HEK293 (cell line): ENCODE data around the gene AMZ1.

Source experiments
- CTCF ChIA-PET: fragments of 350-600 bp; formaldehyde crosslinking; extraction: SDS; loops from one replicate; lab custom pipeline; 2021; ENCODE audit warnings: antibody characterized with exemption; lab: Yijun Ruan, JAX
- POLR2A ChIA-PET: fragments of 300-600 bp; formaldehyde crosslinking; extraction: SDS; loops from one replicate; lab custom pipeline; 2020; ENCODE audit warnings: antibody characterized with exemption, inconsistent platforms; lab: Yijun Ruan, JAX
- H3K27ac ChIP-seq: fragments of 200-500 bp; sonication (Bioruptor generic); 2 replicates; pipeline ENCODE4 v1.5.1; 2014; ENCODE audit warnings: low read depth, low read length, control low read depth, inconsistent platforms; ENCODE audit errors: extremely low read depth
- H3K36me3 ChIP-seq, 2 experiments: fragments of 200-500 bp in 1 of 2; sonication (Bioruptor generic) in 1 of 2; 1 replicate in 1 of 2; 2 replicates in 1 of 2; pipeline ENCODE4 v1.5.1; 2014 to 2017; ENCODE audit warnings: inconsistent platforms in 2 of 2, low read length in 2 of 2; ENCODE audit not compliant: control insufficient read depth in 2 of 2, insufficient read depth in 1 of 2
- H3K4me1 ChIP-seq: fragments of 200-500 bp; sonication (Bioruptor generic); 2 replicates; pipeline ENCODE4 v1.5.1; 2014; ENCODE audit warnings: mild to moderate bottlenecking, low read length, inconsistent platforms; ENCODE audit not compliant: control insufficient read depth, insufficient read depth
- H3K4me3 ChIP-seq: 2 replicates; pipeline ENCODE4 v1.5.1; 2011; ENCODE audit warnings: low read depth, mild to moderate bottlenecking, control low read depth, low read length, moderate library complexity
- H3K9me3 ChIP-seq: fragments of 200-500 bp; sonication (Bioruptor generic); 2 replicates; pipeline ENCODE4 v1.5.1; 2014; ENCODE audit warnings: low read depth, low read length, inconsistent platforms; ENCODE audit not compliant: control insufficient read depth, insufficient read depth
- HOXC10 ChIP-seq: sonication (generic); formaldehyde crosslinking; IDR thresholded peaks from 2 replicates; pipeline ENCODE4 v1.8.1; 2023; ENCODE audit warnings: mild to moderate bottlenecking, missing genetic modification reagents
- HOXD13 ChIP-seq: sonication (generic); formaldehyde crosslinking; IDR thresholded peaks from 2 replicates; pipeline ENCODE4 v1.8.0; 2022; ENCODE audit warnings: missing genetic modification reagents, borderline replicate concordance
- KLF1 ChIP-seq: fragments of 450-650 bp; formaldehyde crosslinking; IDR thresholded peaks from 2 replicates; pipeline ENCODE4 v1.5.1; 2016; ENCODE audit warnings: missing biosample characterization, missing genetic modification characterization
- KLF8 ChIP-seq: fragments of 450-650 bp; formaldehyde crosslinking; IDR thresholded peaks from 2 replicates; pipeline ENCODE4 v1.5.1; 2016; ENCODE audit warnings: missing biosample characterization, missing genetic modification characterization
- MYNN ChIP-seq: fragments of 450-650 bp; formaldehyde crosslinking; IDR thresholded peaks from 2 replicates; pipeline ENCODE4 v1.5.1; 2016; ENCODE audit warnings: missing biosample characterization, missing genetic modification characterization, borderline replicate concordance
- SCRT2 ChIP-seq: fragments of 450-650 bp; formaldehyde crosslinking; IDR thresholded peaks from 2 replicates; pipeline ENCODE4 v1.5.1; 2016; ENCODE audit warnings: missing biosample characterization, missing genetic modification characterization
- ZBTB1 ChIP-seq: fragments of 450-650 bp; formaldehyde crosslinking; IDR thresholded peaks from 2 replicates; pipeline ENCODE4 v1.5.1; 2016; ENCODE audit warnings: missing biosample characterization, missing genetic modification characterization
- ZFHX2 ChIP-seq: fragments of 450-650 bp; formaldehyde crosslinking; conservative IDR thresholded peaks from 2 replicates; pipeline ENCODE4 v1.5.1; 2016; ENCODE audit warnings: missing biosample characterization, missing genetic modification characterization
- ZFP37 ChIP-seq: fragments of 450-650 bp; formaldehyde crosslinking; IDR thresholded peaks from 2 replicates; pipeline ENCODE4 v1.5.1; 2016; ENCODE audit warnings: missing biosample characterization, missing genetic modification characterization
- ZNF132 ChIP-seq: fragments of 450-650 bp; formaldehyde crosslinking; IDR thresholded peaks from 2 replicates; pipeline ENCODE4 v1.5.1; 2017; ENCODE audit warnings: missing biosample characterization, missing genetic modification characterization, borderline replicate concordance
- ZNF24 ChIP-seq: fragments of 450-650 bp; formaldehyde crosslinking; IDR thresholded peaks from 2 replicates; pipeline ENCODE4 v1.5.1; 2016; ENCODE audit warnings: missing biosample characterization, missing genetic modification characterization
- ZNF341 ChIP-seq: fragments of 450-650 bp; formaldehyde crosslinking; IDR thresholded peaks from 2 replicates; pipeline ENCODE4; 2016; ENCODE audit warnings: low read depth, missing biosample characterization, missing genetic modification characterization
- ZNF610 ChIP-seq: fragments of 450-650 bp; formaldehyde crosslinking; IDR thresholded peaks from 2 replicates; pipeline ENCODE4 v1.5.1; 2016; ENCODE audit warnings: missing biosample characterization, missing genetic modification characterization, borderline replicate concordance
- ZNF624 ChIP-seq: fragments of 450-650 bp; formaldehyde crosslinking; IDR thresholded peaks from 2 replicates; pipeline ENCODE4 v1.5.1; 2017; ENCODE audit warnings: missing biosample characterization, missing genetic modification characterization
- ZNF76 ChIP-seq: fragments of 450-650 bp; formaldehyde crosslinking; IDR thresholded peaks from 2 replicates; pipeline ENCODE4; 2016; ENCODE audit warnings: low read depth, missing biosample characterization, missing genetic modification characterization, borderline replicate concordance
- TF ChIP-seq, protein P1 (sequence below): fragments of 450-650 bp; formaldehyde crosslinking; IDR thresholded peaks from 2 replicates; pipeline ENCODE4 v1.5.0; 2017; ENCODE audit warnings: missing biosample characterization, missing genetic modification characterization, borderline replicate concordance
- TF ChIP-seq, protein P2 (sequence below): fragments of 450-650 bp; formaldehyde crosslinking; IDR thresholded peaks from 2 replicates; pipeline ENCODE4 v1.5.1; 2016; ENCODE audit warnings: missing biosample characterization, missing genetic modification characterization
- TF ChIP-seq, protein P3 (sequence below): fragments of 450-650 bp; formaldehyde crosslinking; IDR thresholded peaks from 2 replicates; pipeline ENCODE4 v1.5.1; 2016; ENCODE audit warnings: missing biosample characterization, missing genetic modification characterization
- TF ChIP-seq, protein P4 (sequence below): fragments of 450-650 bp; formaldehyde crosslinking; IDR thresholded peaks from 2 replicates; pipeline ENCODE4 v1.5.1; 2016; ENCODE audit warnings: missing biosample characterization, missing genetic modification characterization
- TF ChIP-seq, protein P5 (sequence below): fragments of 450-650 bp; formaldehyde crosslinking; IDR thresholded peaks from 2 replicates; pipeline ENCODE4 v1.5.1; 2016; ENCODE audit warnings: missing biosample characterization, missing genetic modification characterization
- TF ChIP-seq, protein P6 (sequence below): fragments of 450-650 bp; formaldehyde crosslinking; IDR thresholded peaks from 2 replicates; pipeline ENCODE4 v1.5.1; 2016; ENCODE audit warnings: missing biosample characterization, missing genetic modification characterization
- TF ChIP-seq, protein P7 (sequence below): fragments of 450-650 bp; formaldehyde crosslinking; IDR thresholded peaks from 2 replicates; pipeline ENCODE4 v1.5.1; 2016; ENCODE audit warnings: missing biosample characterization, missing genetic modification characterization

AMZ1 gene

GRCh38 chr7:2665359-2665791 is 22.6 kb upstream of the AMZ1 start:
- no peaks in the 10 kb centered on the region for H3K4me1 ChIP-seq
- H3K27ac ChIP-seq: no peak overlapping the region
- H3K36me3 ChIP-seq: no peaks in the 10 kb centered on the region
- POLR2A ChIA-PET: no interaction called here
- TF ChIP-seq, protein P1, sequence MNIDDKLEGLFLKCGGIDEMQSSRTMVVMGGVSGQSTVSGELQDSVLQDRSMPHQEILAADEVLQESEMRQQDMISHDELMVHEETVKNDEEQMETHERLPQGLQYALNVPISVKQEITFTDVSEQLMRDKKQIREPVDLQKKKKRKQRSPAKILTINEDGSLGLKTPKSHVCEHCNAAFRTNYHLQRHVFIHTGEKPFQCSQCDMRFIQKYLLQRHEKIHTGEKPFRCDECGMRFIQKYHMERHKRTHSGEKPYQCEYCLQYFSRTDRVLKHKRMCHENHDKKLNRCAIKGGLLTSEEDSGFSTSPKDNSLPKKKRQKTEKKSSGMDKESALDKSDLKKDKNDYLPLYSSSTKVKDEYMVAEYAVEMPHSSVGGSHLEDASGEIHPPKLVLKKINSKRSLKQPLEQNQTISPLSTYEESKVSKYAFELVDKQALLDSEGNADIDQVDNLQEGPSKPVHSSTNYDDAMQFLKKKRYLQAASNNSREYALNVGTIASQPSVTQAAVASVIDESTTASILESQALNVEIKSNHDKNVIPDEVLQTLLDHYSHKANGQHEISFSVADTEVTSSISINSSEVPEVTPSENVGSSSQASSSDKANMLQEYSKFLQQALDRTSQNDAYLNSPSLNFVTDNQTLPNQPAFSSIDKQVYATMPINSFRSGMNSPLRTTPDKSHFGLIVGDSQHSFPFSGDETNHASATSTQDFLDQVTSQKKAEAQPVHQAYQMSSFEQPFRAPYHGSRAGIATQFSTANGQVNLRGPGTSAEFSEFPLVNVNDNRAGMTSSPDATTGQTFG: no peak
- TF ChIP-seq ZFP37 (tag by site-specific recombination): no peak
- TF ChIP-seq SCRT2 (tag by site-specific recombination): no peak
- no peak for TF ChIP-seq ZNF610 (tag by site-specific recombination)
- TF ChIP-seq, protein P2, sequence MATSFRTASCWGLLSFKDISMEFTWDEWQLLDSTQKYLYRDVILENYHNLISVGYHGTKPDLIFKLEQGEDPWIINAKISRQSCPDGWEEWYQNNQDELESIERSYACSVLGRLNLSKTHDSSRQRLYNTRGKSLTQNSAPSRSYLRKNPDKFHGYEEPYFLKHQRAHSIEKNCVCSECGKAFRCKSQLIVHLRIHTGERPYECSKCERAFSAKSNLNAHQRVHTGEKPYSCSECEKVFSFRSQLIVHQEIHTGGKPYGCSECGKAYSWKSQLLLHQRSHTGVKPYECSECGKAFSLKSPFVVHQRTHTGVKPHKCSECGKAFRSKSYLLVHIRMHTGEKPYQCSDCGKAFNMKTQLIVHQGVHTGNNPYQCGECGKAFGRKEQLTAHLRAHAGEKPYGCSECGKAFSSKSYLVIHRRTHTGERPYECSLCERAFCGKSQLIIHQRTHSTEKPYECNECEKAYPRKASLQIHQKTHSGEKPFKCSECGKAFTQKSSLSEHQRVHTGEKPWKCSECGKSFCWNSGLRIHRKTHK: no peak
- TF ChIP-seq KLF1 (tag by site-specific recombination): 0 out of 2 replicates have a peak, but pooled peaks have one; percentile 45
- no peak for TF ChIP-seq ZNF76 (tag by site-specific recombination)
- TF ChIP-seq, protein P3, sequence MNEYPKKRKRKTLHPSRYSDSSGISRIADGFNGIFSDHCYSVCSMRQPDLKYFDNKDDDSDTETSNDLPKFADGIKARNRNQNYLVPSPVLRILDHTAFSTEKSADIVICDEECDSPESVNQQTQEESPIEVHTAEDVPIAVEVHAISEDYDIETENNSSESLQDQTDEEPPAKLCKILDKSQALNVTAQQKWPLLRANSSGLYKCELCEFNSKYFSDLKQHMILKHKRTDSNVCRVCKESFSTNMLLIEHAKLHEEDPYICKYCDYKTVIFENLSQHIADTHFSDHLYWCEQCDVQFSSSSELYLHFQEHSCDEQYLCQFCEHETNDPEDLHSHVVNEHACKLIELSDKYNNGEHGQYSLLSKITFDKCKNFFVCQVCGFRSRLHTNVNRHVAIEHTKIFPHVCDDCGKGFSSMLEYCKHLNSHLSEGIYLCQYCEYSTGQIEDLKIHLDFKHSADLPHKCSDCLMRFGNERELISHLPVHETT (tag by site-specific recombination): no peak
- no peak for TF ChIP-seq ZNF132 (tag by site-specific recombination)
- TF ChIP-seq ZFHX2 (tag by site-specific recombination): peak; percentile 25; the same call in 1 of the 2 replicates
- no peak for TF ChIP-seq ZNF341 (tag by site-specific recombination)
- TF ChIP-seq ZBTB1 (tag by site-specific recombination): no peak
- TF ChIP-seq, protein P4, sequence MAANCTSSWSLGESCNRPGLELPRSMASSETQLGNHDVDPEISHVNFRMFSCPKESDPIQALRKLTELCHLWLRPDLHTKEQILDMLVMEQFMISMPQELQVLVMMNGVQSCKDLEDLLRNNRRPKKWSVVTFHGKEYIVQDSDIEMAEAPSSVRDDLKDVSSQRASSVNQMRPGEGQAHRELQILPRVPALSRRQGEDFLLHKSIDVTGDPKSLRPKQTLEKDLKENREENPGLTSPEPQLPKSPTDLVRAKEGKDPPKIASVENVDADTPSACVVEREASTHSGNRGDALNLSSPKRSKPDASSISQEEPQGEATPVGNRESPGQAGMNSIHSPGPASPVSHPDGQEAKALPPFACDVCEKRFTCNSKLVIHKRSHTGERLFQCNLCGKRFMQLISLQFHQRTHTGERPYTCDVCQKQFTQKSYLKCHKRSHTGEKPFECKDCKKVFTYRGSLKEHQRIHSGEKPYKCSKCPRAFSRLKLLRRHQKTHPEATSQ (tag by site-specific recombination): no peak
- TF ChIP-seq, protein P5, sequence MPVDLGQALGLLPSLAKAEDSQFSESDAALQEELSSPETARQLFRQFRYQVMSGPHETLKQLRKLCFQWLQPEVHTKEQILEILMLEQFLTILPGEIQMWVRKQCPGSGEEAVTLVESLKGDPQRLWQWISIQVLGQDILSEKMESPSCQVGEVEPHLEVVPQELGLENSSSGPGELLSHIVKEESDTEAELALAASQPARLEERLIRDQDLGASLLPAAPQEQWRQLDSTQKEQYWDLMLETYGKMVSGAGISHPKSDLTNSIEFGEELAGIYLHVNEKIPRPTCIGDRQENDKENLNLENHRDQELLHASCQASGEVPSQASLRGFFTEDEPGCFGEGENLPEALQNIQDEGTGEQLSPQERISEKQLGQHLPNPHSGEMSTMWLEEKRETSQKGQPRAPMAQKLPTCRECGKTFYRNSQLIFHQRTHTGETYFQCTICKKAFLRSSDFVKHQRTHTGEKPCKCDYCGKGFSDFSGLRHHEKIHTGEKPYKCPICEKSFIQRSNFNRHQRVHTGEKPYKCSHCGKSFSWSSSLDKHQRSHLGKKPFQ: no peak
- TF ChIP-seq, protein P6, sequence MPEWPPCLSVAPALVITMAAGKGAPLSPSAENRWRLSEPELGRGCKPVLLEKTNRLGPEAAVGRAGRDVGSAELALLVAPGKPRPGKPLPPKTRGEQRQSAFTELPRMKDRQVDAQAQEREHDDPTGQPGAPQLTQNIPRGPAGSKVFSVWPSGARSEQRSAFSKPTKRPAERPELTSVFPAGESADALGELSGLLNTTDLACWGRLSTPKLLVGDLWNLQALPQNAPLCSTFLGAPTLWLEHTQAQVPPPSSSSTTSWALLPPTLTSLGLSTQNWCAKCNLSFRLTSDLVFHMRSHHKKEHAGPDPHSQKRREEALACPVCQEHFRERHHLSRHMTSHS (tag by site-specific recombination): no peak
- no peak for TF ChIP-seq HOXC10 (CRISPR knock-in tag)
- no peak for TF ChIP-seq MYNN (tag by site-specific recombination)
- TF ChIP-seq HOXD13: no peak
- no peak for TF ChIP-seq ZNF24
- TF ChIP-seq ZNF624 (tag by site-specific recombination): no peak
- 0 out of 2 replicates have a peak, but pooled peaks have one; percentile 81 for TF ChIP-seq KLF8 (tag by site-specific recombination)
- TF ChIP-seq, protein P7, sequence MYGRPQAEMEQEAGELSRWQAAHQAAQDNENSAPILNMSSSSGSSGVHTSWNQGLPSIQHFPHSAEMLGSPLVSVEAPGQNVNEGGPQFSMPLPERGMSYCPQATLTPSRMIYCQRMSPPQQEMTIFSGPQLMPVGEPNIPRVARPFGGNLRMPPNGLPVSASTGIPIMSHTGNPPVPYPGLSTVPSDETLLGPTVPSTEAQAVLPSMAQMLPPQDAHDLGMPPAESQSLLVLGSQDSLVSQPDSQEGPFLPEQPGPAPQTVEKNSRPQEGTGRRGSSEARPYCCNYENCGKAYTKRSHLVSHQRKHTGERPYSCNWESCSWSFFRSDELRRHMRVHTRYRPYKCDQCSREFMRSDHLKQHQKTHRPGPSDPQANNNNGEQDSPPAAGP (tag by site-specific recombination): no peak
- H3K9me3 ChIP-seq: no peaks in the 10 kb centered on the region
- CTCF ChIA-PET: no interaction called here
- no peak overlapping the region for H3K4me3 ChIP-seq
